Activated naive CD4-positive, alpha-beta T cell treated with anti-CD3 and anti-CD28 coated beads, Interleukin-2, amount 50 U/mL, for 24 hours (primary cell): Measurements from ENCODE around the gene GAB4.
"Not testable (repeated sequence)": the region's sequence is repeated elsewhere in the genome, so short reads cannot be mapped to it uniquely, and the experiment has no call there.

ENCODE experiments used
- H3K27ac Mint-ChIP-seq: one replicate; pipeline ENCODE4 v1.8.0; 2021; ENCODE audit warnings: mild to moderate bottlenecking, mixed read lengths
- H3K27me3 Mint-ChIP-seq: one replicate; pipeline ENCODE4 v1.8.0; 2021; ENCODE audit warnings: mixed read lengths
- H3K36me3 Mint-ChIP-seq: one replicate; pipeline ENCODE4 v1.8.0; 2021; ENCODE audit warnings: mixed read lengths
- H3K4me1 Mint-ChIP-seq: one replicate; pipeline ENCODE4 v1.8.0; 2021; ENCODE audit warnings: mixed read lengths
- H3K4me3 Mint-ChIP-seq: one replicate; pipeline ENCODE4 v1.8.0; 2021; ENCODE audit warnings: mild to moderate bottlenecking, mixed read lengths
- H3K9me3 Mint-ChIP-seq: one replicate; pipeline ENCODE4 v1.8.0; 2021; ENCODE audit warnings: mixed read lengths

Gene GAB4, protein sequence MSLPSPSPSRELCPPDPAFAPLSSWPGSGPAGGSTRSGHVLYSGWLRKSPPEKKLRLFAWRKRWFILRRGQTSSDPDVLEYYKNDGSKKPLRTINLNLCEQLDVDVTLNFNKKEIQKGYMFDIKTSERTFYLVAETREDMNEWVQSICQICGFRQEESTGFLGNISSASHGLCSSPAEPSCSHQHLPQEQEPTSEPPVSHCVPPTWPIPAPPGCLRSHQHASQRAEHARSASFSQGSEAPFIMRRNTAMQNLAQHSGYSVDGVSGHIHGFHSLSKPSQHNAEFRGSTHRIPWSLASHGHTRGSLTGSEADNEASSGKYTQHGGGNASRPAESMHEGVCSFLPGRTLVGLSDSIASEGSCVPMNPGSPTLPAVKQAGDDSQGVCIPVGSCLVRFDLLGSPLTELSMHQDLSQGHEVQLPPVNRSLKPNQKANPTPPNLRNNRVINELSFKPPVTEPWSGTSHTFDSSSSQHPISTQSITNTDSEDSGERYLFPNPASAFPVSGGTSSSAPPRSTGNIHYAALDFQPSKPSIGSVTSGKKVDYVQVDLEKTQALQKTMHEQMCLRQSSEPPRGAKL

GRCh38 chr22:17007852-17008731, at the start of gene GAB4:
TSS of gene GAB4 (minus strand) at chr22:17008222. CDS start at chr22:17008114, 108 bp downstream.
- Mint-ChIP-seq H3K9me3 (peaks cover 7% of the 10 kb centered on the region), H3K36me3 (peaks cover 6% of the 10 kb centered on the region), H3K27me3 (peaks cover 44% of the 10 kb centered on the region), H3K4me1 (no peaks in the 10 kb centered on the region), H3K4me3 (peak within 1 kb of the TSS; percentile 6), H3K27ac (no peak within 1 kb of the TSS)

- peaks cover 3% of the 10 kb centered on the region for H3K4me1 Mint-ChIP-seq
- H3K9me3 Mint-ChIP-seq, result no peaks in the 10 kb centered on the region
- no peak overlapping the region for H3K4me3 Mint-ChIP-seq
- H3K27me3 Mint-ChIP-seq, result no peaks in the 10 kb centered on the region
- H3K36me3 Mint-ChIP-seq, result no peaks in the 10 kb centered on the region
- no peak overlapping the region for H3K27ac Mint-ChIP-seq
These were observed 48.8 kb upstream of the GAB4 start for GRCh38 chr22:17056807-17057206.

DNA sequence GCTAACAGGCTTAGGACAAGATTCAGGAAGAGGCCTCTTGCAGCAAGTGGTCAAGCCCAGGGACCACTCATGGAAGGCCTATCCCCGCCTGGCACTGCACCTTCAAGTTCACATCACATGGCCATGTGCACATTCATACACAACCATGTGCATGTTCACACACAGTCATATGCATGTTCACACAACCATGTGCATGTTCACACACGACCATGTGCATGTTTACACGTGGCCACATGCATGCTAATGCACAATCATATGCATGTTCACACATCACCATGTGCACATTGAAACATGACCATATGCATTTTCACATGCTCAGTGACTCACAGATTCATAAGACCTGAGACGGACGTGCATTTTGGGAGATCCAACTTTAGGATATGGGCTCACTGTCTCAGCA, 48.0 kb upstream of the GAB4 start:
- no peak overlapping the region for H3K27ac Mint-ChIP-seq
- peaks cover 3% of the 10 kb centered on the region for H3K4me1 Mint-ChIP-seq
- no peaks in the 10 kb centered on the region for H3K36me3 Mint-ChIP-seq
- no peak overlapping the region for H3K4me3 Mint-ChIP-seq
- H3K9me3 Mint-ChIP-seq, result no peaks in the 10 kb centered on the region
- no peaks in the 10 kb centered on the region for H3K27me3 Mint-ChIP-seq

DNA sequence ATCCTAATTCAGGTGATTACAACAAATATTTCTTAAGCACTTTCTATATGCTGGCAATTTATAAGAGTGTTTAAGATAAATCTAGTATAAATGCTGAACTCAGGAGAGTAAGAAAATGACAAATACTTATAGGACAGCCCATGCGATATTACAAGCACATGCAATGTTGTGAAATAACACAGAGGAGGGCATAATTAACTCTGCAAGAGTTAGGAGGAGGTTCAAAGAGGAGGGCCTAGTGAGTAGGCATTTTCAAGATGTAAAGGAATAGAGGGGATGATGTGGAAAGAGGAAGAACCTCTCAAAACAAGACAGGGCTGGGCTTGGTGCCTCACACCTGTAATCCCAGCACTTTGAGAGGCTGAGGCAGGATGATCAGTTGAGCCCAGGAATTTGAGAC, 39.6 kb upstream of the GAB4 start:
- H3K9me3 Mint-ChIP-seq, result no peaks in the 10 kb centered on the region
- H3K27ac Mint-ChIP-seq, result no peak overlapping the region
- H3K4me1 Mint-ChIP-seq, result no peaks in the 10 kb centered on the region
- H3K4me3 Mint-ChIP-seq, result no peak overlapping the region
- H3K27me3 Mint-ChIP-seq, result no peaks in the 10 kb centered on the region
- no peaks in the 10 kb centered on the region for H3K36me3 Mint-ChIP-seq

DNA sequence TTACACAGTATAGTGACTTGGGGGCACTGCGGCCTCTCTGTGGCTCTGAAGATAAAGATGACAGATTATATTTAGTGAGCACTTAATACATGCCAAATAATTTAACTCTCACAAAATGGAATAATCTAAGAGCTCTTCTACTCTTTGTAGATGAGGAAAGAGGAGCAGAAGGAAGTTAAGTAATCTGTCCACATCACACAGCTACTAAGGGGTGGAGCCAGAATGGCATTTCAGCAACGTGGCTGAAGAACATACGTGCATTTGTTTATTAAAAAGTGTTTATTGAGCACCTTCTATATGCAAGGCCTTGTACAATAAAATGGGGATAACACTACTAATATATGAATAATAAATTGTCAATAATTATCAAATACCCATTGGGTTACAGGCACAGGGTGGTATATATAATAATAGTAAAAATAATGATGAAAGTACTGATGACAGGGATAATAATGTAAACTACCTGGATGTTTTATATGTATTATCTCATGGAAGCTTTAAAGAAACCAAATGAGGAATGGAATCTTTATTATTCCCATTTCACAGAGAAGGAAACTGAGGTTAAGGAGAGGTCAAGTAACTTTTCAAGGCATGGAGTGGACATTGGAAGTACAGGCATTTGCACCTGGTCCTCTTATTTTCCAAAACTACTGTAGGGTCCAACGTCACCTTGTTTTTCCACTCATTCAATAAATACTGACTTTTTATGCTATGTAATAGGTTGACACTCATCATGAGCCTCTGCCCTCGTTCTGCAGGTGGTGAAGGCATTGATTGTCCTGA, 38.7 kb upstream of the GAB4 start:
- H3K4me3 Mint-ChIP-seq, result no peak overlapping the region
- no peaks in the 10 kb centered on the region for H3K9me3 Mint-ChIP-seq
- H3K36me3 Mint-ChIP-seq, result no peaks in the 10 kb centered on the region
- no peak overlapping the region for H3K27ac Mint-ChIP-seq
- H3K4me1 Mint-ChIP-seq, result no peaks in the 10 kb centered on the region
- H3K27me3 Mint-ChIP-seq, result no peaks in the 10 kb centered on the region

GRCh38 chr22:17043521-17043920, 35.5 kb upstream of the GAB4 start:
- Mint-ChIP-seq H3K27me3 (no peaks in the 10 kb centered on the region), H3K4me1 (no peaks in the 10 kb centered on the region), H3K4me3 (no peak overlapping the region), H3K27ac (no peak overlapping the region), H3K36me3 (peaks cover 1% of the 10 kb centered on the region), H3K9me3 (no peaks in the 10 kb centered on the region)

DNA sequence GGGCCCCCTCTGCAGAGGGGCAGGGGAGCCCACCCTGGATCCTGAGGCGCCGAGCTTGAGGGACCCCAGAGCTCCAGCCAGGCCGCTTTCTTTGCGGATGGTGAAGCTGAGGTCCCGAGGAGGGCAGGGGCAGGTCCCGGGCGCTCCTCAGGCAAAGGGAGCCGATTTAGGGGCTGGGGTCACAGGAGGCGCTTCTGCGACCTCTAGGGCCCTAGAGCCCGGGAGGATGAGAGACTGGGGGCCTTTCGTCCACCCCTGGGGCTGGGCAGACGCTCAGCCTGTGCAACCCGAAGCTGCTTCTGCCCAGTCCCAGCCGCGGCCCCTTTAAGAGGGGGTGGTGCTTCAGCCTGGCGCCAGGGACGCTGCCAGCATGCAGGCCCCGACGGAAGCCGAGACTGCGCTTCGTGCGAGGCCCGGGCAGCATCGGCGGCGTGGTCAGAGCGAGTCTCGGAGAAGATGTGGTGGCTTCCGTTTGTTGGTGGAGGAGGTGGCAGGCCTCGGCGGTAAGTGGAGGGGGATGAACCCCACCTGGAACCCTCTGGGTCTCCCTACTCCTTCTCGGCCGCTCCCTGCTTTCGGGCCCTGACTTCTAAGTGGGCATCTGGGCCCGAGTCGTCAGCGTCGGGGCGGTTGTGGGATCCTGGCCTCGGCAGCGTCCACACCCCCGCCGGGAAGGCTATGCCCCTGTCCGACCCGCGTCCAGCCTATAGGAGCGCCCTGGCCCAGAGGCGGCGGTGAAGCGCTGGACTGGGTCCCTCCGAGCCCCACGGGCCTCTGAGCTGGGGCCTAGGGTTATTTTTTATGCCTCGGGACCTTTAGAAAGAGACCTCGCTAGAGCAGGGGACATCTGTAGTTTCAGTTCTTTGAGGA, 29.1 kb upstream of the GAB4 start:
- peaks cover 17% of the 10 kb centered on the region for H3K4me1 Mint-ChIP-seq
- H3K4me3 Mint-ChIP-seq, result peak overlapping the region; percentile 69
- not testable (repeated sequence) for H3K9me3 Mint-ChIP-seq, H3K36me3 Mint-ChIP-seq, H3K27ac Mint-ChIP-seq
- H3K27me3 Mint-ChIP-seq, result peaks cover 14% of the 10 kb centered on the region

GRCh38 chr22:17035976-17036841, 28.2 kb upstream of the GAB4 start:
- Mint-ChIP-seq H3K27me3 (peaks cover 14% of the 10 kb centered on the region), H3K27ac (peak overlapping the region; percentile 68), H3K4me1 (peaks cover 17% of the 10 kb centered on the region), H3K4me3 (peak overlapping the region; percentile 76)
- H3K36me3 Mint-ChIP-seq, H3K9me3 Mint-ChIP-seq: not testable (repeated sequence)

DNA sequence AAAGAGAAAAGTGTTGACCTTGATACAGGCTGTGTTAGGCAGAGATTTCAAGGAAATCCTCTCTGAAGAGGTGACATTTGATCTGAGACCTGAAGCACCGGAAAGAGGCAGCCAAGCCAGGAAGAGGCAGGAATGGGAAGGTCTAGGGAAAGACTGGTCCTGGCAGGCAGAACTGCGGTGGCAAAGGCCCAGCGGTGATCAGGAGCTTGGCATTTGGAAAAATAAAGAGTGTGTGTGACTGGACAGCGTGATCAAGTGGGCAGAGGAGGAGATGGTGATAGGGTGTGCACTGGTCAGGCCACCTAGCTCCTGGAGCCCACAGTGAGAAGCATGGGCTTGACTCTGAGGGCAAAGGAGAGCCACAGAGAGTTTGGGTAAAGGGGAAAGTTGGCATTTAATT, 27.2 kb upstream of the GAB4 start:
- H3K27ac Mint-ChIP-seq, result no peak overlapping the region
- peak overlapping the region; percentile 76 for H3K4me3 Mint-ChIP-seq
- no peaks in the 10 kb centered on the region for H3K9me3 Mint-ChIP-seq
- H3K27me3 Mint-ChIP-seq, result peaks cover 18% of the 10 kb centered on the region
- peaks cover 17% of the 10 kb centered on the region for H3K4me1 Mint-ChIP-seq
- H3K36me3 Mint-ChIP-seq, result peaks cover 2% of the 10 kb centered on the region

DNA sequence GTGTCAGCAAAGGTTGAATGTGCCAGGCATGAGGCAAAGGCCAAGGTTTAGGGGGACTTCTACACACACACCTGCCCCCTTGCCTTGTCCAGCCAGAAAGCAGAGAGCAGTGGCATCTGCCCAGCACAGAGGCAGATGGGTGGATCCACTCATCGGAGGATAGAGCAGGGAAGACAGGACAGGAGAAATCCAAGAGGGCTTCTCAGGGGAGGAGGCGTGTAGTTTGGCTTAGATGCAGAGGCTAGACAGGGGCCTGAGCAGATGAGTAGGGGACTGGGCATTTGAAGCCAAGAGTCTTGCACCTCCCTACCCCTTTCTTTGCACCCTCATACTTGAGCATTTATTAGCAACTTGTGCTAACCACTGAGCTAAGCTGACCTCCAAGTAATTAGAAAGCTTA, 26.5 kb upstream of the GAB4 start:
- H3K4me1 Mint-ChIP-seq, result peaks cover 17% of the 10 kb centered on the region
- peaks cover 18% of the 10 kb centered on the region for H3K27me3 Mint-ChIP-seq
- not testable (repeated sequence) for H3K27ac Mint-ChIP-seq, H3K36me3 Mint-ChIP-seq, H3K9me3 Mint-ChIP-seq
- peak overlapping the region; percentile 20 for H3K4me3 Mint-ChIP-seq

DNA sequence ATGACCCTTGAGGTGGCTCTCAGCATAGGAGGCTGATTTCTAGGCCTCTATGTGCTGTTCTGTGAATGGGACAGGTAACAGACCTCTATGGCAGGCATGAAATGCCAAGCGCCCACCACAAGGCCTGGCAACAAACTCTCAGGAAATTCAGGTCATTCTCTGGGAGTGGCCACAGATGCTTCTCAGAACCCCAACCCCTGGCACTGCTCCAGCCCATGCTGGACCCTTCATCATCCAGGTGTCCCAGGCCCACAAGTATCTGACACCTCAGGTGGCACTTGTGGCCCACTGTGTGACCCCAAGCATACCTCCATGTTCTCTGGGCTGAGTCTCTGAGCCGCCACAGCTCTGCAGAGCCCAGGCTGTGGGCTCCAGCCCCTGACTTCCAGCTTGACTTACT, 24.3 kb upstream of the GAB4 start:
- Mint-ChIP-seq H3K27me3 (peaks cover 21% of the 10 kb centered on the region), H3K4me1 (peaks cover 13% of the 10 kb centered on the region)
- not testable (repeated sequence) for H3K27ac Mint-ChIP-seq, H3K4me3 Mint-ChIP-seq, H3K36me3 Mint-ChIP-seq, H3K9me3 Mint-ChIP-seq

DNA sequence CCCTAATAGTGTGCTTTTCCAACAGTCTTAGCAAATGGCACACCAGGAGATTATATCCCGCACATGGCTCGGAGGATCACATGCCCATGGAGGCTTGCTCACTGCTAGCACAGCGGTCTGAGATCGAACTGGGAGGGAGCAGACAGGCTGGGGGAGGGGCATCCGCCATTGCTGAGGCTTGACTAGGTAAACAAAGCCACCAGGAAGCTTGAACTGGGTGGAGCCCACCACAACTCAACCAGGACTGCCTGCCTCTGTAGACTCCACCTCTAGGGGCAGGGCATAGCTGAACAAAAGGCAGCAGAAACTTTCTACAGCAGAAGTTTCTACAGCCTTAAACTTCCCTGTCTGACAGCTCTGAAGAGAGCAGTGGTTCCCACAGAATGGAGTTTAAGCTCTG, 16.4 kb upstream of the GAB4 start:
- H3K9me3 Mint-ChIP-seq, H3K27ac Mint-ChIP-seq, H3K4me3 Mint-ChIP-seq, H3K4me1 Mint-ChIP-seq, H3K36me3 Mint-ChIP-seq: not testable (repeated sequence)
- peaks cover 25% of the 10 kb centered on the region for H3K27me3 Mint-ChIP-seq

DNA sequence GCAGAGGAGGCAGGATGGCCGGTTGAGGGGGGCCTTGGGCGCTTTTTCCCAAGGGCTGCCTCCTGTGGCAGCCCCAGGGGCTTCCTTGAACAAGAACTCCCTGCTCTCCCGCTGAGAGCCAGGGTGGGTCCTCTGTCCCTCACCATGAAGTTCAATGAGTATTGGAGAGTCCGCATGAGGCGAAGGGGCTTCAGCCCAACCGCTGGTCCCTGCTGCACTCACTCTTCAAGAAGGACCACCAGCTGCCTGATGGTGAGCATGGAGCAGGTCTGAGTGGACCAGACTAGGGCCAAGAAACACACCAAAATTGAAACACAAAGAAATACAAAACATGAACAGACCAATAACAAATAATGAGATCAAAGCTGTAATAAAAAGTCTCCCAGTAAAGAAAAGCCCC, 7.5 kb upstream of the GAB4 start:
- not testable (repeated sequence) for H3K27ac Mint-ChIP-seq, H3K4me1 Mint-ChIP-seq, H3K36me3 Mint-ChIP-seq, H3K4me3 Mint-ChIP-seq, H3K9me3 Mint-ChIP-seq
- H3K27me3 Mint-ChIP-seq, result peaks cover 19% of the 10 kb centered on the region

DNA sequence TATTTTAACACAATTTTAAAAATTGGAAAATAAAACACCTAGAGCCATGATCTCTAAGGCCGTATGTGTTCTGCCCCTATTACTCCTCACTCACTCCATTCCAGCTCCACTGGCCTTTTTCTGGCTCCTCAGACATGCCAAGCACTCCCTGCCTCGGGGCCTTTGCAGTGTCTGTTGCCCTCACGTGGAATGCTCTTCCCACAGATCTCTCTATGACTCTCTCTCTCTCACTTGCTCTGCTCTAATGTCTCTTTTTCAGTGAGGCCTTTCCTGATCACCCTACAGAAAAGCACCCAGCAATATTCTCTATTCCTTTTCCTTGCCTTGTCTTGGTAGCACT, 6.0 kb upstream of the GAB4 start:
- not testable (repeated sequence) for H3K4me3 Mint-ChIP-seq, H3K36me3 Mint-ChIP-seq
- H3K27me3 Mint-ChIP-seq, result peaks cover 17% of the 10 kb centered on the region

More for the DNA sequence above, 6.0 kb upstream of the GAB4 start:
- H3K4me1 Mint-ChIP-seq, H3K9me3 Mint-ChIP-seq, H3K27ac Mint-ChIP-seq: not testable (repeated sequence)
